Neural progenitor cell (in vitro differentiated cells): ENCODE results near the gene PRELID2. TPM values are rescaled to one million over a fixed set of nuclear protein-coding genes. Genes with fewer than 3 reads are reported as not detected.
A peak's percentile ranks its signal among the peaks of the same experiment; 100 is the strongest.

ENCODE experiments used
- DNase-seq: peaks from one replicate; pipeline ENCODE4 v3.0.0-alpha.2; 2016; ENCODE audit warnings: low spot score
- H2AFZ ChIP-seq: fragments of 200-600 bp; sonication (generic); replicated peaks from 2 replicates; pipeline ENCODE4 v1.6.1; 2016; ENCODE audit warnings: antibody characterized with exemption
- H3F3A ChIP-seq: fragments of 200-600 bp; sonication (generic); 2 replicates; pipeline ENCODE4 v1.6.1; 2016; ENCODE audit warnings: antibody characterized with exemption, low read depth
- H3K27ac ChIP-seq: fragments of 200-600 bp; sonication (generic); 2 replicates; pipeline ENCODE4 v1.5.1; 2016; ENCODE audit warnings: mild to moderate bottlenecking
- H3K27me3 ChIP-seq: fragments of 200-600 bp; sonication (generic); 2 replicates; pipeline ENCODE4 v1.6.1; 2016; ENCODE audit warnings: mild to moderate bottlenecking, moderate library complexity
- H3K36me3 ChIP-seq: fragments of 200-600 bp; sonication (generic); 2 replicates; pipeline ENCODE4 v1.5.1; 2016
- H3K4me1 ChIP-seq: fragments of 200-600 bp; sonication (generic); 2 replicates; pipeline ENCODE4 v1.6.1; 2016; ENCODE audit warnings: mixed run types
- H3K4me2 ChIP-seq: fragments of 200-600 bp; sonication (generic); 2 replicates; pipeline ENCODE4 v1.6.1; 2016
- H3K4me3 ChIP-seq: fragments of 200-600 bp; sonication (generic); 2 replicates; pipeline ENCODE4 v1.5.1; 2016
- H3K79me2 ChIP-seq: fragments of 200-600 bp; sonication (generic); 2 replicates; pipeline ENCODE4 v1.6.1; 2016; ENCODE audit warnings: low read depth
- H3K9ac ChIP-seq: fragments of 200-600 bp; sonication (generic); 2 replicates; pipeline ENCODE4 v1.6.1; 2016
- H3K9me3 ChIP-seq: fragments of 200-600 bp; sonication (generic); 2 replicates; pipeline ENCODE4 v1.5.1; 2016; ENCODE audit warnings: low read depth
- H4K20me1 ChIP-seq: fragments of 200-600 bp; sonication (generic); 2 replicates; pipeline ENCODE4 v1.6.1; 2016; ENCODE audit warnings: low read depth
- H3K27ac Mint-ChIP-seq: 3 replicates; pipeline ENCODE4 v1.8.0; 2021; ENCODE audit warnings: mixed read lengths
- H3K27me3 Mint-ChIP-seq: 2 replicates; pipeline ENCODE4 v1.8.0; 2022; ENCODE audit warnings: low read depth, mild to moderate bottlenecking, inconsistent platforms, moderate library complexity, mixed read lengths; ENCODE audit not compliant: insufficient read depth
- H3K36me3 Mint-ChIP-seq: 3 replicates; pipeline ENCODE4 v1.8.0; 2021; ENCODE audit warnings: mixed read lengths
- H3K4me1 Mint-ChIP-seq: 3 replicates; pipeline ENCODE4 v1.8.0; 2021; ENCODE audit warnings: mixed read lengths
- H3K4me3 Mint-ChIP-seq: 3 replicates; pipeline ENCODE4 v1.8.0; 2021; ENCODE audit warnings: mild to moderate bottlenecking, moderate library complexity, mixed read lengths
- H3K9me3 Mint-ChIP-seq: 3 replicates; pipeline ENCODE4 v1.8.0; 2020; ENCODE audit warnings: mixed read lengths
- CTCF ChIP-seq: fragments of 200-600 bp; sonication (generic); IDR thresholded peaks from 2 replicates; pipeline ENCODE4 v1.5.1; 2017; ENCODE audit warnings: antibody characterized with exemption, mild to moderate bottlenecking
- EZH2 ChIP-seq: fragments of 200-600 bp; sonication (generic); IDR thresholded peaks from 2 replicates; pipeline ENCODE4 v1.6.1; 2017; ENCODE audit warnings: antibody characterized with exemption, mild to moderate bottlenecking, moderate library complexity
- EZH2phosphoT487 ChIP-seq: fragments of 200-600 bp; sonication (generic); IDR thresholded peaks from 2 replicates; pipeline ENCODE4 v1.6.1; 2017; ENCODE audit warnings: antibody characterized with exemption
- total RNA-seq: library from RNA; depleted of rRNA; stranded (reverse); fragments of >200 nt; gene quantifications from 2 replicates; pipeline ENCODE4 v1.2.3, GENCODE V29; 2015; ENCODE audit warnings: low replicate concordance

PRELID2 gene
- total RNA-seq, 1 donor from 2014 or later: 30.3 TPM

GRCh38 chr5:145856285-145856818 lies 21.2 kb upstream of the PRELID2 start:
- H3K27ac Mint-ChIP-seq: peak overlapping the region; percentile 98
- H3K79me2 ChIP-seq: no peaks in the 10 kb centered on the region
- no peak overlapping the region for H3K9ac ChIP-seq
- peaks cover 13% of the 10 kb centered on the region for H3K4me1 ChIP-seq
- no peaks in the 10 kb centered on the region for H3K9me3 ChIP-seq
- DNase-seq: peak; percentile 73
- H3K4me3 ChIP-seq: peak overlapping the region; percentile 22
- peaks cover 14% of the 10 kb centered on the region for H3K4me1 Mint-ChIP-seq
- peak overlapping the region; percentile 94 for H2AFZ ChIP-seq
- H3K4me2 ChIP-seq: peak overlapping the region; percentile 70
- no peak for TF ChIP-seq EZH2phosphoT487
- peak; percentile 44 for TF ChIP-seq EZH2
- peaks cover 2% of the 10 kb centered on the region for H3K27me3 Mint-ChIP-seq
- H3K36me3 ChIP-seq: no peaks in the 10 kb centered on the region
- H4K20me1 ChIP-seq: no peaks in the 10 kb centered on the region
- H3K36me3 Mint-ChIP-seq: no peaks in the 10 kb centered on the region
- no peaks in the 10 kb centered on the region for H3K9me3 Mint-ChIP-seq
- H3K4me3 Mint-ChIP-seq: peak overlapping the region; percentile 75
- no peaks in the 10 kb centered on the region for H3F3A ChIP-seq
- H3K27me3 ChIP-seq: no peaks in the 10 kb centered on the region
- H3K27ac ChIP-seq: no peak overlapping the region

- Mint-ChIP-seq H3K27me3 (peaks cover 2% of the 10 kb centered on the region), H3K4me1 (peaks cover 14% of the 10 kb centered on the region), H3K4me3 (peak overlapping the region; percentile 75), H3K36me3 (no peaks in the 10 kb centered on the region), H3K27ac (peak overlapping the region; percentile 98), H3K9me3 (no peaks in the 10 kb centered on the region)
- no peak overlapping the region for H3K9ac ChIP-seq
- no peak for TF ChIP-seq CTCF
- TF ChIP-seq EZH2phosphoT487: no peak
- TF ChIP-seq EZH2: no peak
- H4K20me1 ChIP-seq: no peaks in the 10 kb centered on the region
- peak overlapping the region; percentile 70 for H3K4me2 ChIP-seq
- peaks cover 13% of the 10 kb centered on the region for H3K4me1 ChIP-seq
- no peaks in the 10 kb centered on the region for H3K36me3 ChIP-seq
- H3K27ac ChIP-seq: no peak overlapping the region
- no peaks in the 10 kb centered on the region for H3K9me3 ChIP-seq
- DNase-seq: no peak
- no peak overlapping the region for H3K4me3 ChIP-seq
- no peaks in the 10 kb centered on the region for H3K27me3 ChIP-seq
- H3F3A ChIP-seq: no peaks in the 10 kb centered on the region
- peak overlapping the region; percentile 94 for H2AFZ ChIP-seq
- H3K79me2 ChIP-seq: no peaks in the 10 kb centered on the region
Observed at GRCh38 chr5:145855763-145856267, 20.7 kb upstream of the PRELID2 start.

GRCh38 chr5:145854651-145855258 lies 19.6 kb upstream of the PRELID2 start:
- H3K9me3 ChIP-seq: no peaks in the 10 kb centered on the region
- Mint-ChIP-seq H3K9me3 (no peaks in the 10 kb centered on the region), H3K27me3 (peaks cover 2% of the 10 kb centered on the region), H3K4me3 (no peak overlapping the region), H3K27ac (peak overlapping the region; percentile 3), H3K4me1 (peaks cover 14% of the 10 kb centered on the region), H3K36me3 (no peaks in the 10 kb centered on the region)
- H4K20me1 ChIP-seq: no peaks in the 10 kb centered on the region
- no peak overlapping the region for H3K27ac ChIP-seq
- no peak overlapping the region for H3K4me2 ChIP-seq
- DNase-seq: no peak
- no peak overlapping the region for H3K9ac ChIP-seq
- TF ChIP-seq EZH2 (no peak), EZH2phosphoT487 (no peak), CTCF (no peak)
- H3F3A ChIP-seq: no peaks in the 10 kb centered on the region
- peak overlapping the region; percentile 83 for H2AFZ ChIP-seq
- H3K4me1 ChIP-seq: peaks cover 13% of the 10 kb centered on the region
- no peaks in the 10 kb centered on the region for H3K36me3 ChIP-seq
- H3K4me3 ChIP-seq: no peak overlapping the region
- H3K79me2 ChIP-seq: no peaks in the 10 kb centered on the region
- H3K27me3 ChIP-seq: no peaks in the 10 kb centered on the region

- H3K4me1 ChIP-seq: peaks cover 13% of the 10 kb centered on the region
- H3K4me3 ChIP-seq: no peak overlapping the region
- no peak overlapping the region for H3K27ac Mint-ChIP-seq
- DNase-seq: no peak
- H3K4me3 Mint-ChIP-seq: no peak overlapping the region
- TF ChIP-seq CTCF (no peak), EZH2 (no peak), EZH2phosphoT487 (no peak)
- H3K36me3 ChIP-seq: no peaks in the 10 kb centered on the region
- H3K9ac ChIP-seq: no peak overlapping the region
- H3K27me3 Mint-ChIP-seq: peaks cover 2% of the 10 kb centered on the region
- H3K36me3 Mint-ChIP-seq: no peaks in the 10 kb centered on the region
- H3F3A ChIP-seq: no peaks in the 10 kb centered on the region
- no peaks in the 10 kb centered on the region for H4K20me1 ChIP-seq
- H3K4me2 ChIP-seq: no peak overlapping the region
- H2AFZ ChIP-seq: no peak overlapping the region
- no peak overlapping the region for H3K27ac ChIP-seq
- peaks cover 14% of the 10 kb centered on the region for H3K4me1 Mint-ChIP-seq
- no peaks in the 10 kb centered on the region for H3K9me3 Mint-ChIP-seq
- H3K27me3 ChIP-seq: no peaks in the 10 kb centered on the region
- H3K9me3 ChIP-seq: no peaks in the 10 kb centered on the region
- H3K79me2 ChIP-seq: no peaks in the 10 kb centered on the region
Observed at GRCh38 chr5:145853781-145854376, 18.7 kb upstream of the PRELID2 start.
